ENCODE results near the gene ATG2B. TPM values are rescaled to one million over a fixed set of nuclear protein-coding genes. Genes with fewer than 3 reads are reported as not detected.

Gene ATG2B
- polyA plus RNA-seq, 3 donors = 0.94 to 6.7 (median 1.3) TPM

GRCh38 chr14:96345669-96346068, 17.5 kb downstream of the ATG2B start:
- Mint-ChIP-seq H3K36me3 (peaks cover 18 to 26% of the 10 kb centered on the region in 2 donors), H3K27ac (no peak overlapping the region), H3K4me3 (no peak overlapping the region), H3K4me1 (no peaks in the 10 kb centered on the region), H3K27me3 (ENCODE audit: low read depth in 3 of 3) (no peaks in the 10 kb centered on the region), H3K9me3 (peaks cover 0 to 5% (median 0%) of the 10 kb centered on the region in 7 donors)
- peaks cover 11 to 37% of the 10 kb centered on the region in 2 donors for H3K36me3 ChIP-seq (replicated peaks in 1 of 2; ENCODE audit: control insufficient read depth in 1 of 2, insufficient read depth in 2 of 2, low read length in 2 of 2)
- no peak overlapping the region for H3K4me3 ChIP-seq (replicated peaks in 1 of 3; ENCODE audit: low read depth in 2 of 3, low read length in 3 of 3)
- peaks cover 9% of the 10 kb centered on the region for H4K20me1 ChIP-seq (ENCODE audit: insufficient read depth, low read length)
- no peak overlapping the region for H3K4me2 ChIP-seq (replicated peaks; ENCODE audit: extremely low read depth, low read length, poor library complexity, severe bottlenecking)
- no peaks in the 10 kb centered on the region for H3K27me3 ChIP-seq (ENCODE audit: control insufficient read depth in 2 of 2, insufficient read depth in 2 of 2, low read length in 2 of 2)
- H3K27ac ChIP-seq (ENCODE audit: low read depth in 1 of 2, low read length in 2 of 2) = no peak overlapping the region
- H3K79me2 ChIP-seq (ENCODE audit: insufficient read depth, low read length) = peaks cover 4% of the 10 kb centered on the region
- H3K4me1 ChIP-seq (ENCODE audit: control insufficient read depth in 1 of 2, insufficient read depth in 2 of 2, low read length in 2 of 2) = no peaks in the 10 kb centered on the region
- H3K9me3 ChIP-seq (replicated peaks in 1 of 2; ENCODE audit: control insufficient read depth in 1 of 2, insufficient read depth in 1 of 2, low read length in 2 of 2) = no peaks in the 10 kb centered on the region
- DNase-seq = no peak
- no peak overlapping the region for H3K9ac ChIP-seq (ENCODE audit: insufficient read depth, low read length, poor library complexity, severe bottlenecking)
- no peak overlapping the region for H2AFZ ChIP-seq (ENCODE audit: insufficient read depth, low read depth, low read length, poor library complexity, severe bottlenecking)
- no CpG with 5 or more reads among the region's 2 CpGs for WGBS (ENCODE audit: insufficient coverage)
- intact Hi-C loops (cut with micrococcal nuclease) = no loop called here
- no peak for TF ChIP-seq CTCF (IDR thresholded peaks at IDR 0.05)

GRCh38 chr14:96341323-96341722, 21.8 kb downstream of the ATG2B start:
- Histone ChIP-seq H3K79me2 (ENCODE audit: insufficient read depth, low read length) (no peaks in the 10 kb centered on the region), H3K9ac (ENCODE audit: insufficient read depth, low read length, poor library complexity, severe bottlenecking) (no peak overlapping the region), H3K4me1 (ENCODE audit: control insufficient read depth in 1 of 2, insufficient read depth in 2 of 2, low read length in 2 of 2) (no peaks in the 10 kb centered on the region), H2AFZ (ENCODE audit: insufficient read depth, low read depth, low read length, poor library complexity, severe bottlenecking) (no peak overlapping the region), H4K20me1 (ENCODE audit: insufficient read depth, low read length) (no peaks in the 10 kb centered on the region), H3K9me3 (replicated peaks in 1 of 2; ENCODE audit: control insufficient read depth in 1 of 2, insufficient read depth in 1 of 2, low read length in 2 of 2) (no peaks in the 10 kb centered on the region), H3K4me3 (replicated peaks in 1 of 3; ENCODE audit: low read depth in 2 of 3, low read length in 3 of 3) (no peak overlapping the region), H3K36me3 (replicated peaks in 1 of 2; ENCODE audit: control insufficient read depth in 1 of 2, insufficient read depth in 2 of 2, low read length in 2 of 2) (peaks cover 19 to 60% of the 10 kb centered on the region in 2 donors), H3K27me3 (ENCODE audit: control insufficient read depth in 2 of 2, insufficient read depth in 2 of 2, low read length in 2 of 2) (no peaks in the 10 kb centered on the region), H3K4me2 (replicated peaks; ENCODE audit: extremely low read depth, low read length, poor library complexity, severe bottlenecking) (no peak overlapping the region), H3K27ac (ENCODE audit: low read depth in 1 of 2, low read length in 2 of 2) (no peak overlapping the region)
- H3K9me3 Mint-ChIP-seq = no peaks in the 10 kb centered on the region
- peaks cover 38 to 50% of the 10 kb centered on the region in 2 donors for H3K36me3 Mint-ChIP-seq
- intact Hi-C loops (cut with micrococcal nuclease) = no loop called here
- DNase-seq = no peak
- no CpG with 5 or more reads among the region's 3 CpGs for WGBS (ENCODE audit: insufficient coverage)
- H3K27me3 Mint-ChIP-seq (ENCODE audit: low read depth in 3 of 3) = no peaks in the 10 kb centered on the region
- no peak overlapping the region for H3K27ac Mint-ChIP-seq
- H3K4me1 Mint-ChIP-seq = no peaks in the 10 kb centered on the region
- H3K4me3 Mint-ChIP-seq = no peak overlapping the region
- no peak for TF ChIP-seq CTCF (IDR thresholded peaks at IDR 0.05)
